Suprapubic skin (tissue), 4 donors: ENCODE results near the gene KCTD13. TPM values are rescaled to one million over a fixed set of nuclear protein-coding genes. Genes with fewer than 3 reads are reported as not detected.
"Not testable (repeated sequence)": the region's sequence is repeated elsewhere in the genome, so short reads cannot be mapped to it uniquely, and the experiment has no call there.

ENCODE experiments used
- DNase-seq, 2 donors: peaks; one replicate each; pipeline ENCODE4 v3.0.0-alpha.2; 2019; ENCODE audit warnings: low spot score in 2 of 2
- H3K27ac ChIP-seq: fragments of 200-600 bp; sonication (generic); one replicate; pipeline ENCODE4 v1.5.1; 2019
- H3K27me3 ChIP-seq: fragments of 200-600 bp; sonication (generic); one replicate; pipeline ENCODE4 v1.5.1; 2019
- H3K36me3 ChIP-seq: fragments of 200-600 bp; sonication (generic); one replicate; pipeline ENCODE4 v1.5.1; 2019
- H3K4me1 ChIP-seq: fragments of 200-600 bp; sonication (generic); one replicate; pipeline ENCODE4 v1.5.1; 2019
- H3K4me3 ChIP-seq: fragments of 200-600 bp; sonication (generic); one replicate; pipeline ENCODE4 v1.5.1; 2019; ENCODE audit warnings: mild to moderate bottlenecking
- H3K9me3 ChIP-seq: fragments of 200-600 bp; sonication (generic); one replicate; pipeline ENCODE4 v1.5.1; 2019
- CTCF ChIP-seq, 2 donors: fragments of 200-600 bp in 1 of 2; fragments of 450-650 bp in 1 of 2; sonication (generic) in 1 of 2; IDR thresholded peaks; one replicate each; pipeline ENCODE4 v1.5.1; 2016 to 2019; ENCODE audit warnings: antibody characterized with exemption in 2 of 2, mild to moderate bottlenecking in 1 of 2, moderate library complexity in 1 of 2
- EP300 ChIP-seq: sonication (generic); formaldehyde crosslinking; IDR thresholded peaks from one replicate; pipeline ENCODE4 v1.6.1; 2017; ENCODE audit warnings: antibody characterized with exemption
- POLR2A ChIP-seq, 2 donors: fragments of 450-650 bp; IDR thresholded peaks; one replicate each; pipeline ENCODE4 v1.6.1; 2017; ENCODE audit warnings: antibody characterized with exemption in 2 of 2, mild to moderate bottlenecking in 2 of 2, moderate library complexity in 2 of 2
- POLR2AphosphoS5 ChIP-seq, 3 donors: sonication (generic); formaldehyde crosslinking; IDR thresholded peaks; one replicate each; pipeline ENCODE4 v1.6.1; 2017; ENCODE audit warnings: antibody characterized with exemption in 3 of 3
- WGBS: methylation state at CpG from one replicate; pipeline ENCODE4 v1.1.5; 2018; 5-methylcytosine and 5-hydroxymethylcytosine counted together
- total RNA-seq, 4 donors: library from RNA; depleted of rRNA; stranded (reverse); fragments of >200 nt; gene quantifications; one replicate each; pipeline ENCODE4 v1.1.0, GENCODE V29; 2016

KCTD13 gene
- total RNA-seq, 4 donors from 2014 or later, result 20.3 to 43.9 (median 32.0) TPM

- Histone ChIP-seq H3K27ac (no peak overlapping the region), H3K36me3 (peaks cover 33% of the 10 kb centered on the region), H3K4me3 (no peak overlapping the region), H3K27me3 (no peaks in the 10 kb centered on the region), H3K4me1 (no peaks in the 10 kb centered on the region), H3K9me3 (no peaks in the 10 kb centered on the region)
- DNase-seq, result peak in 1 of 2 donors; percentile 30
- 81% methylated on average over 11 of the region's 11 CpGs for WGBS
- TF ChIP-seq CTCF (IDR thresholded peaks at IDR 0.05), result no peak
- TF ChIP-seq EP300, result no peak
- TF ChIP-seq POLR2A (IDR thresholded peaks at IDR 0.05), result no peak
- no peak for TF ChIP-seq POLR2AphosphoS5 (IDR thresholded peaks at IDR 0.05)
These were observed 13.9 kb downstream of the KCTD13 start for GRCh38 chr16:29912087-29912486.

GRCh38 chr16:29911676-29912010 lies 14.4 kb downstream of the KCTD13 start:
- H3K4me3 ChIP-seq, result no peak overlapping the region
- peaks cover 33% of the 10 kb centered on the region for H3K36me3 ChIP-seq
- no peaks in the 10 kb centered on the region for H3K27me3 ChIP-seq
- 84% methylated on average over 9 of the region's 15 CpGs for whole genome bisulfite sequencing
- peak in 1 of 2 donors; percentile 48 for DNase-seq
- H3K4me1 ChIP-seq, result no peaks in the 10 kb centered on the region
- TF ChIP-seq POLR2AphosphoS5 (IDR thresholded peaks at IDR 0.05) (no peak), EP300 (no peak), POLR2A (IDR thresholded peaks at IDR 0.05) (no peak), CTCF (IDR thresholded peaks at IDR 0.05) (no peak)
- H3K9me3 ChIP-seq, result no peaks in the 10 kb centered on the region
- H3K27ac ChIP-seq, result no peak overlapping the region

- Histone ChIP-seq H3K27me3 (no peaks in the 10 kb centered on the region), H3K27ac (no peak overlapping the region), H3K4me1 (no peaks in the 10 kb centered on the region), H3K4me3 (no peak overlapping the region), H3K36me3 (peaks cover 35% of the 10 kb centered on the region), H3K9me3 (no peaks in the 10 kb centered on the region)
- DNase-seq, result peak in 1 of 2 donors; percentile 54
- TF ChIP-seq EP300 (no peak), POLR2A (IDR thresholded peaks at IDR 0.05) (no peak), POLR2AphosphoS5 (IDR thresholded peaks at IDR 0.05) (no peak), CTCF (IDR thresholded peaks at IDR 0.05) (no peak)
- WGBS, result 80% methylated on average over 12 of the region's 20 CpGs
These were observed 15.0 kb downstream of the KCTD13 start for GRCh38 chr16:29910819-29911675.

- 76% methylated on average over 6 of the region's 6 CpGs for WGBS
- H3K36me3 ChIP-seq, result peaks cover 33% of the 10 kb centered on the region
These were observed 16.2 kb downstream of the KCTD13 start for GRCh38 chr16:29909851-29910250.

GRCh38 chr16:29909391-29909790 lies 16.6 kb downstream of the KCTD13 start:
- Histone ChIP-seq H3K36me3 (peaks cover 28% of the 10 kb centered on the region), H3K27ac (no peak overlapping the region), H3K9me3 (no peaks in the 10 kb centered on the region), H3K4me1 (no peaks in the 10 kb centered on the region), H3K27me3 (no peaks in the 10 kb centered on the region), H3K4me3 (no peak overlapping the region)
- WGBS, result 68% methylated on average over 2 of the region's 2 CpGs
- peak in 1 of 2 donors; percentile 5 for DNase-seq
- TF ChIP-seq POLR2A (IDR thresholded peaks at IDR 0.05) (no peak), POLR2AphosphoS5 (IDR thresholded peaks at IDR 0.05) (no peak), CTCF (IDR thresholded peaks at IDR 0.05) (no peak), EP300 (no peak)

More at GRCh38 chr16:29909851-29910250, 16.2 kb downstream of the KCTD13 start:
- not testable (repeated sequence) for H3K27ac ChIP-seq, H3K9me3 ChIP-seq, H3K4me1 ChIP-seq, DNase-seq, H3K4me3 ChIP-seq, H3K27me3 ChIP-seq
